OCI-LY7 (cell line): ENCODE results near the gene TSPAN12. TPM values are rescaled to one million over a fixed set of nuclear protein-coding genes. Genes with fewer than 3 reads are reported as not detected.

Experiments
- BruUV-seq: library from RNA; stranded (reverse); fragments of 400-500 nt; replicated peaks from 2 replicates; lab custom pipeline; 2021; lab: Mats Ljungman, UMichigan
- CTCF ChIA-PET: fragments of 300-600 bp; sonication (Branson Sonifier 250); formaldehyde crosslinking; loops from one replicate; lab custom pipeline; 2022; ENCODE audit warnings: antibody characterized with exemption; ENCODE audit not compliant: unreplicated experiment; lab: Charles Lee
- POLR2A ChIA-PET: fragments of 300-600 bp; sonication (Branson Sonifier 250); formaldehyde crosslinking; loops from one replicate; lab custom pipeline; 2022; ENCODE audit warnings: antibody characterized with exemption; lab: Charles Lee
- DNase-seq: peaks from one replicate; pipeline ENCODE4 v3.0.0-alpha.2; 2015; ENCODE audit warnings: low spot score
- H2AFZ ChIP-seq: fragments of 200-600 bp; sonication (generic), shearing (Covaris generic); 2 replicates; pipeline ENCODE4 v1.6.1; 2014; ENCODE audit warnings: mild to moderate bottlenecking, antibody characterized with exemption, low read length, moderate library complexity
- H3K27ac ChIP-seq: fragments of 200-600 bp; sonication (generic); 2 replicates; pipeline ENCODE4 v1.5.1; 2014; ENCODE audit warnings: mixed run types, low read depth, mild to moderate bottlenecking, moderate library complexity, low read length, inconsistent platforms; ENCODE audit not compliant: poor library complexity, severe bottlenecking
- H3K36me3 ChIP-seq: fragments of 200-600 bp; sonication (generic); 2 replicates; pipeline ENCODE4 v1.6.1; 2014; ENCODE audit warnings: mild to moderate bottlenecking, antibody characterized with exemption, low read length, moderate library complexity, mixed read lengths; ENCODE audit not compliant: insufficient read depth
- H3K4me1 ChIP-seq: fragments of 200-600 bp; sonication (generic); 2 replicates; pipeline ENCODE4 v1.5.1; 2014; ENCODE audit warnings: mild to moderate bottlenecking, low read length; ENCODE audit not compliant: insufficient read depth, poor library complexity, severe bottlenecking
- H3K4me2 ChIP-seq: fragments of 200-600 bp; sonication (generic); 2 replicates; pipeline ENCODE4 v1.6.1; 2014; ENCODE audit warnings: mild to moderate bottlenecking, low read length
- H3K4me3 ChIP-seq: fragments of 200-600 bp; sonication (generic); 2 replicates; pipeline ENCODE4 v1.5.1; 2014; ENCODE audit warnings: mild to moderate bottlenecking, low read depth, low read length; ENCODE audit not compliant: poor library complexity, severe bottlenecking
- H3K79me2 ChIP-seq: fragments of 200-600 bp; sonication (generic); 2 replicates; pipeline ENCODE4 v1.6.1; 2016; ENCODE audit warnings: low read depth, mild to moderate bottlenecking, low read length, moderate library complexity, mixed read lengths; ENCODE audit not compliant: insufficient read depth
- H3K9me2 ChIP-seq: fragments of 200-600 bp; sonication (generic); 2 replicates; pipeline ENCODE4 v1.6.1; 2016; ENCODE audit warnings: mild to moderate bottlenecking, low read length, mixed read lengths; ENCODE audit not compliant: insufficient read depth
- H3K9me3 ChIP-seq: fragments of 200-600 bp; sonication (generic); 2 replicates; pipeline ENCODE4 v1.6.1; 2014; ENCODE audit warnings: mild to moderate bottlenecking, mixed run types, low read length, mixed read lengths
- H4K20me1 ChIP-seq: fragments of 200-600 bp; sonication (generic); 2 replicates; pipeline ENCODE4 v1.6.1; 2014; ENCODE audit warnings: mild to moderate bottlenecking, antibody characterized with exemption, low read length, moderate library complexity, mixed read lengths; ENCODE audit not compliant: insufficient read depth
- EZH2phosphoT487 ChIP-seq: fragments of 200-600 bp; sonication (generic); IDR thresholded peaks from 2 replicates; pipeline ENCODE4 v1.6.1; 2018; ENCODE audit warnings: low read depth, borderline replicate concordance, mild to moderate bottlenecking, mixed run types, antibody characterized with exemption, low read length, moderate library complexity, mixed read lengths
- intact Hi-C: fragments of 100-400 bp; cut with micrococcal nuclease; formaldehyde crosslinking; loops from one replicate; pipeline ENCODE4 v1.10.0; 2022; ENCODE audit not compliant: unreplicated experiment
- total RNA-seq, 2 experiments: library from RNA; depleted of rRNA in 1 of 2; stranded (reverse); fragments of >200 nt in 1 of 2; shearing (Covaris generic) in 1 of 2; gene quantifications; 2 replicates each; pipeline ENCODE4 v1.2.3, GENCODE V29; 2014 to 2022
- TF ChIP-seq, protein P1 (sequence below): fragments of 200-600 bp; sonication (generic); conservative IDR thresholded peaks from 2 replicates; pipeline ENCODE4 v1.5.1; 2014; ENCODE audit warnings: mild to moderate bottlenecking, antibody characterized with exemption, low read length, moderate library complexity, mixed read lengths

TSPAN12 gene
- total RNA-seq, 2 experiments from 2014 or later, result not detected

DNA sequence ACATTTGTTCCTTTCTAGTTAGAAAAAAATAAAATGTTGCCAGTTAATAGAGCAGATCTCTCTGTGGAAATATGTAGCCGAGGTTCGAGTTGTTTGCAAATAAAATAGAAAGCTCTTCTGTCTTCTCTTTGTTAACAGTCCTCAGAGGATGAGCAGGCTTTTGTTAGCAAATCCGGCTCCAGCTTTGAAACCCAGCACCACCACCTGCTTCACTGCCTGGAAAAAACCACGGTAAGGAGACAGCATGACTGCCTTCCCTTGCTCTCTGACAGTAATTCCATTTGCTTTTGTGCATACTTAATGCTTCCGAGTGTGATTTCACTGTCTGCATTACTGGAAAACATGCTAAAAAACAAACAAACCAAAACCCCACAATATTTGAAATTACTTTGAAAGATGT, 115.6 kb downstream of the TSPAN12 start:
- BruUV-seq, result no TSS peak
- no peaks in the 10 kb centered on the region for H3K9me3 ChIP-seq
- H3K36me3 ChIP-seq, result no peaks in the 10 kb centered on the region
- DNase-seq, result no peak
- no peak overlapping the region for H3K4me2 ChIP-seq
- no peaks in the 10 kb centered on the region for H3K4me1 ChIP-seq
- H4K20me1 ChIP-seq, result no peaks in the 10 kb centered on the region
- H3K4me3 ChIP-seq, result no peak overlapping the region
- CTCF ChIA-PET, result no interaction called here
- H2AFZ ChIP-seq, result no peak overlapping the region
- TF ChIP-seq, protein P1, sequence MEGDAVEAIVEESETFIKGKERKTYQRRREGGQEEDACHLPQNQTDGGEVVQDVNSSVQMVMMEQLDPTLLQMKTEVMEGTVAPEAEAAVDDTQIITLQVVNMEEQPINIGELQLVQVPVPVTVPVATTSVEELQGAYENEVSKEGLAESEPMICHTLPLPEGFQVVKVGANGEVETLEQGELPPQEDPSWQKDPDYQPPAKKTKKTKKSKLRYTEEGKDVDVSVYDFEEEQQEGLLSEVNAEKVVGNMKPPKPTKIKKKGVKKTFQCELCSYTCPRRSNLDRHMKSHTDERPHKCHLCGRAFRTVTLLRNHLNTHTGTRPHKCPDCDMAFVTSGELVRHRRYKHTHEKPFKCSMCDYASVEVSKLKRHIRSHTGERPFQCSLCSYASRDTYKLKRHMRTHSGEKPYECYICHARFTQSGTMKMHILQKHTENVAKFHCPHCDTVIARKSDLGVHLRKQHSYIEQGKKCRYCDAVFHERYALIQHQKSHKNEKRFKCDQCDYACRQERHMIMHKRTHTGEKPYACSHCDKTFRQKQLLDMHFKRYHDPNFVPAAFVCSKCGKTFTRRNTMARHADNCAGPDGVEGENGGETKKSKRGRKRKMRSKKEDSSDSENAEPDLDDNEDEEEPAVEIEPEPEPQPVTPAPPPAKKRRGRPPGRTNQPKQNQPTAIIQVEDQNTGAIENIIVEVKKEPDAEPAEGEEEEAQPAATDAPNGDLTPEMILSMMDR, result no peak
- no peak for TF ChIP-seq EZH2phosphoT487
- H3K27ac ChIP-seq, result no peak overlapping the region
- intact Hi-C loops, result no loop called here
- POLR2A ChIA-PET, result interaction anchor here (0.7 kb wide), 1 partner anchor 33 kb away, joined by 3 read pairs; no protein-coding TSS in a partner anchor
- H3K9me2 ChIP-seq, result no peaks in the 10 kb centered on the region
- no peaks in the 10 kb centered on the region for H3K79me2 ChIP-seq

DNA sequence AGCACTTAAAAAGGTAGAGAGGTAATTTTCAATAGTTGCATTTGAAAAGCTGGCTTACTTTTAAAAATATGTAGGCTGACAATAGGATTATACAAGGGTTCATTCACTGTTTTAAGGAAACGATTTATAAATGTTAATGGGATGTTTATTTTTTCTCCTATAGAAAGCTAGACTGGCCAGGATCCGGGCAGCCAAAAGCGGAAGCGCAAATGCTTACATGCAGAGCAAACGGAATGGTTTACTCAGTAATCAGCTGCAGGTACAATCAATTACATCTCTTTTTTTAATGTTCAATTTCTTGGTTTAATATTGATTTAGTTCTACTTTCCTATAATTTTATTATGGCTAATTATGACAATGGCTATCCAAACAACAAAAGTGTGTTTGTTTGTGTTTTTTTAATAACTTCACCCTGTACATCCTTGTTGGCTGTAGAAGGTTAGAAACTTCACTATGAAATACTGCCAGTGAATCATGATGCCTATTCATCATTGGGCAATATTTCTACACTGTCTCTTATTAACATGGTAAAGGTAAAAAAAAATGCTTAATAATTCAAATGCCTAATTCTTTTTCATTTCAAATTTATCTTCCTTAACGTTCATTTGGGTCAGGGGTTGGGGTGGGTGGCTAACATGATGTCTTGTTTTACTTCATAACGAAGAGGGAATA, 116.4 kb downstream of the TSPAN12 start:
- BruUV-seq, result no TSS peak
- ChIA-PET POLR2A (no interaction called here), CTCF (no interaction called here)

GRCh38 chr7:120740348-120740747, 117.6 kb downstream of the TSPAN12 start:
- POLR2A ChIA-PET, result no interaction called here
- Histone ChIP-seq H3K9me2 (no peaks in the 10 kb centered on the region), H3K27ac (no peak overlapping the region), H3K9me3 (no peaks in the 10 kb centered on the region), H2AFZ (no peak overlapping the region), H3K4me1 (no peaks in the 10 kb centered on the region), H3K4me3 (no peak overlapping the region), H3K36me3 (no peaks in the 10 kb centered on the region), H3K4me2 (no peak overlapping the region), H3K79me2 (no peaks in the 10 kb centered on the region), H4K20me1 (no peaks in the 10 kb centered on the region)
- TF ChIP-seq, protein P1, result no peak
- no peak for TF ChIP-seq EZH2phosphoT487
- no TSS peak for BruUV-seq
- CTCF ChIA-PET, result no interaction called here
- no peak for DNase-seq
- intact Hi-C loops, result no loop called here

More for the DNA sequence above, 116.4 kb downstream of the TSPAN12 start:
- no peak for DNase-seq
- Histone ChIP-seq H3K36me3 (no peaks in the 10 kb centered on the region), H3K9me3 (no peaks in the 10 kb centered on the region), H3K9me2 (no peaks in the 10 kb centered on the region), H3K27ac (no peak overlapping the region), H3K4me3 (no peak overlapping the region), H4K20me1 (no peaks in the 10 kb centered on the region), H3K4me2 (no peak overlapping the region), H3K4me1 (no peaks in the 10 kb centered on the region), H3K79me2 (no peaks in the 10 kb centered on the region), H2AFZ (no peak overlapping the region)
- intact Hi-C loops, result no loop called here
- TF ChIP-seq EZH2phosphoT487, result no peak
- TF ChIP-seq, protein P1, result no peak
